ENCODE data around the gene HIPK1.

DNA sequence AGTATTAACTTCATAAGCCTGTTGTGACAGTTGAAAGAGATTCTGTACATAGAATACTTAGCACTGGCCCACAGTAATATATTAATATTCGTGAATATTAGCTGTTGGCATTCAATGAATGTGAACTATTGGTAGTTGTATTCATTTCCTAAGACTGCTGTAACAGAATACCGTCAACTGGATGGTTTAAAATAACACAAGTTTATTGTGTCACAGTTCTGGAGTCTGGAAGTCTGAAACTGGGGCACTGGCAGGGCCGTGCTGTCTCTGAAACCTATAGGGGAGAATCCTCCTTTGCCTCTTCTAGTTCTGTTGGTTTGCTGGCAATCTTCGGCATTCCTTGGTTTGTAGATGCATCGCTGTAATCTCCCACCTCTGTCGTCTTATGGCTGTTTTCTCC lies 97.7 kb downstream of the HIPK1 start:
- TF ChIP-seq, protein P1, sequence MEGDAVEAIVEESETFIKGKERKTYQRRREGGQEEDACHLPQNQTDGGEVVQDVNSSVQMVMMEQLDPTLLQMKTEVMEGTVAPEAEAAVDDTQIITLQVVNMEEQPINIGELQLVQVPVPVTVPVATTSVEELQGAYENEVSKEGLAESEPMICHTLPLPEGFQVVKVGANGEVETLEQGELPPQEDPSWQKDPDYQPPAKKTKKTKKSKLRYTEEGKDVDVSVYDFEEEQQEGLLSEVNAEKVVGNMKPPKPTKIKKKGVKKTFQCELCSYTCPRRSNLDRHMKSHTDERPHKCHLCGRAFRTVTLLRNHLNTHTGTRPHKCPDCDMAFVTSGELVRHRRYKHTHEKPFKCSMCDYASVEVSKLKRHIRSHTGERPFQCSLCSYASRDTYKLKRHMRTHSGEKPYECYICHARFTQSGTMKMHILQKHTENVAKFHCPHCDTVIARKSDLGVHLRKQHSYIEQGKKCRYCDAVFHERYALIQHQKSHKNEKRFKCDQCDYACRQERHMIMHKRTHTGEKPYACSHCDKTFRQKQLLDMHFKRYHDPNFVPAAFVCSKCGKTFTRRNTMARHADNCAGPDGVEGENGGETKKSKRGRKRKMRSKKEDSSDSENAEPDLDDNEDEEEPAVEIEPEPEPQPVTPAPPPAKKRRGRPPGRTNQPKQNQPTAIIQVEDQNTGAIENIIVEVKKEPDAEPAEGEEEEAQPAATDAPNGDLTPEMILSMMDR (IDR thresholded peaks at IDR 0.05): no peak
- TF ChIP-seq POLR2AphosphoS5 (IDR thresholded peaks at IDR 0.05; ENCODE audit: insufficient read depth in 1 of 2, low read depth in 1 of 2): no peak
- TF ChIP-seq POLR2A (IDR thresholded peaks at IDR 0.05): no peak

Measured in vagina (tissue), 2 donors.